HS-27A (cell line): ENCODE measurements around the gene PSMB3.

ENCODE experiments used
- DNase-seq: peaks from one replicate; pipeline ENCODE4 v3.0.0-alpha.2; 2012; ENCODE audit warnings: low read depth, missing footprints

PSMB3 gene

DNA sequence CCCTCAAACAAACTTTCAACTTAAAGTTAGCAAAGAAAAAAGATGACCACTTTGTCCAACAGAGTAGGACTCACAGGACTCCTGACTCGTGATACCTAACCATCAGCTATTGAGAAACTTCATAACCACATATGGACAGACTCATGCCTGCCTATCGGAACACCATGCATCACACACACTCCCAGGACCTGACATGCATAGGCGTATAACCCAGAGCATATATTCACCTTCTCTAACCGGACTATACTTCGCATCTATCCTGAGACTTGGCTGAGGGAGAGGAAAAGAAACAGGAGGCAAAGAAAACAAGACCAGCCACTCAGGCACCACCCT lies 44.6 kb downstream of the PSMB3 start:
- no peak for DNase-seq

DNA sequence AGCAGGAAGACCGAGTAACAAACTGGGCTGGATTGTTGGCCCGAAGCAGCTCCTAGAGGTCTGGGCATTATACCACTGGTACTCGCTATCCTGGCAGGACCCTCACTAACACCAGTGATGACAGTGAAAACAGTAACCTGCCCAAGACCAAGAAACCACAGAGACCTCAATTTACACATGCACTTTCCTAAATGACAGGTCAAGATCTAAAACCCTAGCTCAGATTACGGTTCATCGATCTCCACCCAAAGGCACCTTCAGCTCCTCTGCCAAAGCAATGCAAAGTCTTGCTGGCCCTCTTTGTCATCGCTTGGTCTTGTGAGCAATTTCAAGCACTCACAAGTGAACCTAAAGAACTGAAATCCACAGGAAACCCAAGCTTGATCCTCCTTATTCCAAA lies 45.3 kb downstream of the PSMB3 start:
- DNase-seq: no peak

DNA sequence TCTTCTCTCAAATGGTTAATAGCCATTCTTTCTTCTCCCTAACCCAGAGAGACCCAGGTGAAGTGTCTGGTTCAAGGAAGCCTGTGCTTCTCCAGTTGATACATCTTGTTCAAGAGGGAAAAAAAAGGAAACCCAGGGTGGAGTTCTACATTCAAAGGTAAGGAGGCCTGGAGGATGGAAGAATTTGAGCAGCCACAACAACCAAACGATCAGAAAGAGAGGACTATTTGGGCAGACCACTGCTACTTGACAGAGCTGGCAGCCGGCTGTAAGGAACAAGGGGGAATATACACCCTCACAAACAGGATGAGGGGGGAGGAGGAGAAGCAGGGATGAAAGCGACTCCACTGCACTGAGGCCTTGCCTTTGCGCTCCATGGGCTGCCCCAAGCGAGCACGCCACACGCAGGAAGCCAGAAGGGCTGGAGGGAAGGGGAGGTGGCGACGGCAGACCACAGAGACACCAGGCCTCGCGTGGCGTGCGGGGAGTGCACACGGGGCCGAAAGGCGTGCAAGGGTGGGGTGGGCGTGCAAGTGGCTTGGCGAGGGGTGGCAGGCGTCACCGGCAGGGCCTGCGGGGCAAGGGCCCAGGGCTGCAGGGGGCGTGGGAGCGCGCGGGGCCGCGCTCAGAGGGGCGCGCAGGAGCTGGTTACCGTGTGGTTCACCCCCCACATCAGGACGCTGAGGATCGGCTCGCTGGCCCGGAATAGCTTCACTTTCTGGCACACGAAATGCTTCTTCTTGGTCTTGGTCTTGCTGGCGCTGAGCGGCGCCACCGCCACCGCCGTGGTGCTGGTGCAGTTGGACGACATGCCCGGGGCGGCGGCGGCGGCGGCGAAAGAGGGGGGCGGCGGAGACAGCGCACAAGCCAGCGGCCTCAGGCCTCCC lies 46.3 kb downstream of the PSMB3 start:
- no peak for DNase-seq

DNA sequence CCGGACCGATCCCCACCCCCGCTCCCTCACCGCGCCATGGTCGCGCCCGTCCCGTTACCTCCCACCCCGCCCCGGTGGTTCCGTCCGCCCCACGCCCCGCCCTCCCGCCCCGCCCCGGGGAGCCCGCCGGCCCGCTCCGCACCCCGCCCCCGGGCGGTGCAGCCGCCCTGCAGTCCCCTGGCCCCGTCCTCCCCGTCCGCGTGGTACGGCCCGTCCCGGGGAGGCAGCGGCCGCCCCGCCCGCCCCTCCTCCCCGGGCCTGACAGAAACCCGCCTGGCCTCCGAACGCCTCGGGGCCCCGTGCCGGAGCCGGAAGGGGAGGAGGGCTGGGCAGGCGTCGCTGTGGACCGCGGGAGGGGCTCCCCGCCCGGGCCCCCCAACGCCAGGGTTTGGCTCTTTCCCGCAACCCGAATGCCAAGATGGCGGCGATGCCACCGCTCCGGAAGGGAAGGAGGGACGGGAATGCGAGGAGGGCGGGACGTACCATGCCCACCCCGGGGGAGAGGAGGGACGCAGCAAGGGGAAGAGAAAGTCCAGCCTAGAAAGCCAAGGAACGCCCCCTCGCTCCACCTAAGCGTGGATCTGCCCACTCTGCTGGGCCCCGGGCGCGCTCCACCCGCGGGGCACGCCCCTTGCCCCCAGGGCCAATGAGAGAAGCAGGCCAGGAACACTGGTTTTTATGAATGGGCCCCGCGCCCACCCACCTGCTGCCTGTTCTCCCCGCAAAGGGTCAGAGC lies 47.1 kb downstream of the PSMB3 start, which contains the start of gene PIP4K2B:
Gene PIP4K2B (minus strand): TSS at position 56 of the 736 bp plus-strand sequence. CDS start 132 bp downstream, outside the sequence.
- DNase-seq: peak; percentile 79

DNA sequence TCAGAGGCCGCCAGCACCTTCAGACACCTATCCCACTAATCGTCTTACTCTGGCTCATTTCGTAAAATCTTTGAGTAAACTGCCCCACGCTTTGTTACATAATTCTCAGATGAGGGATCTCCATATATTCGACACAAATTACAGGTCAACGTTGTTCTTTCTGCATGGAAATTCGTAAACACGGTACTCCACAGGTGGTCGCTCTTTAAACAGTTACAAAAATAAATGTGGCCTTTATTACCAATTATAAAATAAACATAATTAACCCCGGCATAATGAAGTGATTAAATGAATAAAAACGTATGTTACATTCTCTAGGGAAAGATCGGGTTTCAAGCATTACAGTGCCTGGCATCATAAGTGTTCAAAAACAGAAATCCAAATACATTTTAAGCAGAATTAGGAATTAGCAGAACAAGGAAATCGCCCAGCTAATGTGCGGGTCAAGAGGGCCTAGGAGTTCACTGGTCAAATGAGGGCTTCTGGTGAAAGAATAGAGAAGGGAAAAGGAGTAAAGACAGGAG lies 47.8 kb downstream of the PSMB3 start:
- no peak for DNase-seq

DNA sequence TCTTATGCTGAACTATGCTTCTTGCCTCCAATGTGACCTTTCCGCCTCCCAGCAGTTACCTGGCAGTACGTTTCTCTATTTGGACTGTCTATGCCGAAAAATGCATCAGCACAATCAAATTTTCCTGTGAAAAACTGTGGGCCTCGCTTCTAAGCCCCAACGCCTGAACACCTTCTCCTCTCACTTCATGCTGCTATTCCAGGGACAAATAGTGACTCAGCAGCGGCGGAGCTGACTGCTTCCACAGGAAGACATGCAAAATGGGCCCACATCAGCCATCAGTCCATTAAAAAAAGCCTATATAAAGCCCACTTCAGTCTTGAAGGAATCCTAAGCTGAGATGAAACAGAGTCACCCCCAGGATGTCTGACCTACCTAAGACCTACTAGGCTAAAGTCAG lies 57.3 kb downstream of the PSMB3 start:
- DNase-seq: no peak
